Skeletal muscle cell (primary cell): ENCODE data around the gene USH1C.
A peak's percentile ranks its signal among the peaks of the same experiment; 100 is the strongest.

Experiments
- DNase-seq: peaks from one replicate; pipeline ENCODE4 v3.0.0-alpha.2; 2010; ENCODE audit warnings: low read depth
- H3K4me3 ChIP-seq: 2 replicates; pipeline ENCODE4 v1.5.1; 2011; ENCODE audit warnings: low read depth, mild to moderate bottlenecking, control low read depth, low read length, moderate library complexity

Gene USH1C

GRCh38 chr11:17551347-17552040 lies 7.3 kb upstream of the USH1C start:
- H3K4me3 ChIP-seq = no peak overlapping the region
- DNase-seq = no peak

GRCh38 chr11:17550450-17551346 lies 6.5 kb upstream of the USH1C start:
- no peak overlapping the region for H3K4me3 ChIP-seq
- no peak for DNase-seq

- H3K4me3 ChIP-seq = no peak overlapping the region
- DNase-seq = no peak
Observed at GRCh38 chr11:17548444-17548843, 4.2 kb upstream of the USH1C start.

- no peak overlapping the region for H3K4me3 ChIP-seq
- DNase-seq = no peak
Observed at GRCh38 chr11:17547932-17548331, 3.7 kb upstream of the USH1C start.

GRCh38 chr11:17547051-17547577 lies 2.9 kb upstream of the USH1C start, which contains the start of gene OTOG:
TSS of gene OTOG (plus strand) at chr11:17547259. CDS start at chr11:17547373, 114 bp downstream.
- H3K4me3 ChIP-seq = no peak within 1 kb of the TSS
- no peak for DNase-seq

GRCh38 chr11:17546240-17546639 lies 2.0 kb upstream of the USH1C start:
- no peak overlapping the region for H3K4me3 ChIP-seq
- no peak for DNase-seq

GRCh38 chr11:17543574-17544180 lies 539 bp downstream of the USH1C start:
- no peak overlapping the region for H3K4me3 ChIP-seq
- no peak for DNase-seq

GRCh38 chr11:17543041-17543440 lies 1.2 kb downstream of the USH1C start:
- DNase-seq = no peak
- H3K4me3 ChIP-seq = no peak overlapping the region

- H3K4me3 ChIP-seq = no peak overlapping the region
- DNase-seq = no peak
Observed at GRCh38 chr11:17542249-17542648, 2.0 kb downstream of the USH1C start.

- H3K4me3 ChIP-seq = no peak overlapping the region
- DNase-seq = no peak
Observed at GRCh38 chr11:17541330-17541885, 2.8 kb downstream of the USH1C start.

GRCh38 chr11:17540807-17541206 lies 3.4 kb downstream of the USH1C start:
- H3K4me3 ChIP-seq = no peak overlapping the region
- DNase-seq = no peak

GRCh38 chr11:17538731-17539130 lies 5.5 kb downstream of the USH1C start:
- no peak for DNase-seq
- no peak overlapping the region for H3K4me3 ChIP-seq

- H3K4me3 ChIP-seq = no peak overlapping the region
- no peak for DNase-seq
Observed at GRCh38 chr11:17538054-17538453, 6.2 kb downstream of the USH1C start.

GRCh38 chr11:17537261-17537660 lies 7.0 kb downstream of the USH1C start:
- DNase-seq = no peak
- H3K4me3 ChIP-seq = no peak overlapping the region

GRCh38 chr11:17535488-17535887 lies 8.7 kb downstream of the USH1C start:
- DNase-seq = no peak
- H3K4me3 ChIP-seq = no peak overlapping the region

GRCh38 chr11:17533778-17534415 lies 10.3 kb downstream of the USH1C start:
- no peak overlapping the region for H3K4me3 ChIP-seq
- DNase-seq = no peak

- no peak for DNase-seq
- no peak overlapping the region for H3K4me3 ChIP-seq
Observed at GRCh38 chr11:17533341-17533740, 10.9 kb downstream of the USH1C start.

- H3K4me3 ChIP-seq = no peak overlapping the region
- no peak for DNase-seq
Observed at GRCh38 chr11:17532784-17533183, 11.4 kb downstream of the USH1C start.

GRCh38 chr11:17531636-17532113 lies 12.5 kb downstream of the USH1C start:
- H3K4me3 ChIP-seq = no peak overlapping the region
- peak; percentile 19 for DNase-seq
